NCI-H82 (cell line): ENCODE results near the gene MYBL2.

Experiments used
- DNase-seq: peaks from one replicate; lab custom pipeline; 2025; lab: John Stamatoyannopoulos, UW

Gene MYBL2

DNA sequence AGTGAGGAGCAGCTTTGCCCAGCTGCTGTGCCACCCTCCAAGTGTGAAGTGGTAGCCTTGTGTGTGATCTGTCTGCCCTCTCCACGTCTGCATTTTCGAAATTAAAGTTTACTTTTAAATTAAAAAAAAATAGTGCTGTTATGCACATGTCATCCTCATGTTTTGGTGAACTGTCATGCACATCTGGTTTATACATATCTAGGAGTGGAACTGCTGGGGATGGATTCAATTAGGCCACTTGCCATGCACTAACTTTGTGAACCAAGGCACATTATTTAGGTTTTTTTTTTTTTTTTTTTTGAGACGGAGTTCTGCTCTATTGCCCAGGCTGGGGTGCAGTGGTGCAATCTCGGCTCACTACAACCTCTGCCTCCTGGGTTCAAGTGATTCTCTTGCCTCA is 56.3 kb downstream of the MYBL2 start:
- DNase-seq = no peak

DNA sequence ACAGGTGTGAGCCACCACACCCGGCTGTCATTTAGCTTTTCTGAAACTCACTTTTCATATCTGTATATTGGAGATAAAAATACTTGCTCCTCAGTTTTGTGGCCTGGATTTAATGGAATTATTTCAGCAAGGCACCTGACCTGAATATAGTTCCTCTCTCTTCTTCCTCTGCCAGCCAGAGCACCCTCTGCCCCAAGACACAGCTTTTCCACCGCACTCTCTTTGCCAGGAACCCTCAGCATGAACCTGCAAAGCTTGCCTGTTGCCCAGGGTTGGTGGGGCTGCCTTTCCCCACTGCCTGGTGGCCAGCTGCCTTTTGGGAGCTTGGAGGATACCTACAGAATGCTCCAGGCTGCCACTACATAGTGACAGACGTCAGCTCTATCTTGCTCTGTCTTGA is 56.8 kb downstream of the MYBL2 start:
- DNase-seq = no peak

DNA sequence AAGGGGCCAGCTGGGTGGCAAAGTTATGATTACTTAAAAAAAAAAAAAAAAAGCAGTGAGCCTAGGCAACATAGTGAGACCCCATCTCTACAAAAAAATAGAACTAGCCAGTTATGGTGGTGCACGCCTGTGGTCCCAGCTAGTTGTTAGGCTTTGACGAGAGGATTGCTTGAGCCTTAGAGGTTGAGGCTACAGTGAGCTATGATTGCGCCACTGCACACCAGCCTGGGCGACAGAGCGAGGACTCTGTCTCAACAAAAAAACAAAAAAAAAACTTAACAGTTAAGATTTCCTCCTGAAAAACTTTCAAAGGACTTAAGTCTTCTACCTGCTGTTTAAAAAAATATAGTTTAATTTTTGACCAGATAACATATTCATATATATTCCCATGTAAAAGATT is 57.5 kb downstream of the MYBL2 start:
- no peak for DNase-seq

DNA sequence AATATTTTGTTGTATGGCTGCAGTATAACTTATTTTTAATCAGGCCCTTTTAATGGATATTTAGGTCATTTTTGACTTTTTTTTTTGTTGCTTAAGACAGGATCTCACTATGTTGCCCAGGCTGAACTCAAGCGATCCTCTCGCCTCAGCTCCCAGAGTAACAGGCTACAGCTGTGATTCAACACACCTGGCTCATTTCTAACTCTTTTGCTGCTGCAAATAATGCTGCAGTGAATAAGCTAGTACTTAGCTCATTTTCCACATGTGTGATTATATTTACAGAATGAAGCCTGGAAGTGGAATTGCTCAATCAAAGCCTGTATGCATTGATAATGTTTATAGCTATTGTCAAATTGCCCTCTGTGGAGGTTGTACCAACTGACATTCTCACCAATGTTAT is 58.8 kb downstream of the MYBL2 start:
- DNase-seq = no peak

DNA sequence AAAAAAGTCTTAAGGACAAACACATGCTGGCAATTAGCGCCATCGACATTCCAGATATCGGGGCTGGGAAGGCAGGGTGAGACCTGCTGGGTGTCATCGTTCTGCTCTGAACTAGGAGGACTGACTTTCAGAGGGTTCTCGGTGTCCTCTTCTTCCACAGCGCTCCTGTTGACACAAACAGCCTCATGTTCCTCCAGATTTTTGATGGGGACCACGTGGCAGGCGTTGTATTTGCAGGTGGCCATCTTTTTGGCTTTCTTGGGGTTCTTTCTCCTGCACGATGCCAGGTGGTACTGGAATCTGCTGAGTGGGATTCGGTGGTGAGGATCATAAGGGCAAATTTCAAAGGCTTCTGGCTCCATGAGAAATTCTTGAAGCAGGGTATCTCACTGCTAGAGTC is 59.4 kb downstream of the MYBL2 start:
- DNase-seq = no peak

DNA sequence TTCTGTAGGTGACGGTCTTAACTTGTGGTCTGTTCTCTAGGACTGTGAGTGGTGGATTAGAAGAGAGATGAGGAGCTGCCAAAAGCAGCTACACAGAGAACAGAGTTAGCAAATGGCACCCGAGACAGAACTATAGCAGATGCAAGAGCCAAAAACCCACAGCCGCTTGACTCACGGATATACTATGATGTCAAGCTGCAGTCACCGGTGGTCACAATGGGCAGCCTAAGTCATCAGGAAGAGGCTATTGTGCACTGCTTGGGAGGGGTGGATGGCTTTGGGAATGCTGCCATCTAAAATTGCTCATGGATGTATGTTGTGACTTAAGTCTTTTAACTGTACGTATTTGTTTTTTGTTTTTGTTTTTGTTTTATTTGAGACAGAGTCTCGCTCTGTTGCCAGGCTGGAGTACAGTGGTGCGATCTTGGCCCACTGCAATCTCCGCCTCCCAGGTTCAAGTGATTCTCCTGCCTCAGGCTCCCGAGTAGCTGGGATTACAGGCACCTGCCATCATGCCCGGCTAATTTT is 60.0 kb downstream of the MYBL2 start, which contains the start of gene GTSF1L:
Gene GTSF1L, minus strand, starts transcription at position 192 of the 528 bp plus-strand sequence. CDS start 308 bp downstream, outside the sequence.
- no peak for DNase-seq

DNA sequence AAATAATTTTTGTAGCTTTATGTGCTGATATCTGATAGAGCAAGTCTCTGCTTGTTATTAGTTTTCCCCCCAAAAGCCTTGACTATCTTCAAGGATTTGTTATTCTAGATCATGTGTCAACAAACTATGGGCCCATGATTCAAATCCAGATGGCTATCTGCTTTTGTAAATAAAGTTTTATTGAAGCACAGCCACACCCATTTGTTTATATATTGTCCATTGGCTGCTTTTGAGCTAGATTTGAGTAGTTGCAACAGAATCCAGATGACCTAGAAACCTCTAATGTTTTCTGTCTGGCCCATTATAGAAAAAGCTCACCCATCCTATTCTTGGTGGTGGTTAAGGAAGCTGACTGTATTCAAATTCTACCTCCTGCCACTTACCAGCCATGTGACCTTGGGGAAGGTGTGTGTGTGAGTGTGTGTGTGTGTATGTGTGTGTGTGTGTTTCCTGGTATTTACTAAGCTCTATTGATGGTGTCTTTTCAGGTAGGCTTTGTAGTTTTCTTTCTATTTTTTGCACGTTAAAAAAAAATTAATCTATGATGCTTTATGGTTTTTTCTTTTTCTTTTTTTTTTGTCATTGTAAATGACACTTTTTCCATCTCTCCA is 61.2 kb downstream of the MYBL2 start:
- DNase-seq = no peak

DNA sequence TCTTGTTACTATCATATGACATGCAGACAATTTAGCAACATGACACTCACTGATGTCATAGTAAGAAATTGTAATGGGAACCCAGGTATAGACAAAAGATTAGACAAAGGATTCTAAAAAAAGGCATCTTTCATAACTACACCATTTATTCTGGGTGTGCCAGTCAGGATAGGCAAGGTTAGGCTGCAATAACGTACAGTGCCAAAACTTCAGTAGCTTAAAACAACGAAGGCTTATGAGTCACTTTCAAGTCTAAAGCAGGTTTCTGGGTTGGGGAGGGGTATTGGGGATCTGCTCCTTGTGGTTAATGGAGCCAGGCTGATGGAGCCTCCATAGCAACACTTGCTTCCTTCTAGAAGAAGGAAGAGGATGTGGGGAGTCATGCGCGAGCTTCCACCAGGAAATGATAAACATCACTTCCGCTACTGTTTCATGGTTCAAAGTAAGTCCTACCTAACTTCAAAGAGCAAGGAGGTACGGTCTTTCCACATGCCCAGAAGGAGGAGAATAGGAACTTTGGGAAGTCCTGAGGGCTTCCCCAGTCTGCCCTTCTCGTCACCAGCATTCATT is 61.9 kb downstream of the MYBL2 start:
- no peak for DNase-seq

DNA sequence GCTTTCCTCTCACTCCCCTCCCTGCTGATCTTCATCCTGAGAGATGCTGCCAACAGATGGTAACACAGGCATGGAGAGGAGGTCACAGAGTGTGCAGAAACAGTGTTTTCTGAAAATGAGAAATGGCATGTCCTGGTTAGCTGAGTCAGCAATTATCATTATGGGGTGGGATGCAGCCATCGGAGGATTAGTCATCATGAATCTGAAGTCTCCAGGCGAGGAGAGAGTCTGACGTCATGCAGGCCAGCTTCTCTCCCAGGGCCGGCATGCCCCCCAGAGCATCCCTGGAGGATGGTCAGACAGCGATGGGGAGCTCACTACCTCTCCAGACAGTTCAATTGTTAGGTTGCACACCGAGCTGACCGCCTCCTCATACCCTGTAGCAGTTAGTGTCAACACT is 64.6 kb downstream of the MYBL2 start:
- DNase-seq = no peak

DNA sequence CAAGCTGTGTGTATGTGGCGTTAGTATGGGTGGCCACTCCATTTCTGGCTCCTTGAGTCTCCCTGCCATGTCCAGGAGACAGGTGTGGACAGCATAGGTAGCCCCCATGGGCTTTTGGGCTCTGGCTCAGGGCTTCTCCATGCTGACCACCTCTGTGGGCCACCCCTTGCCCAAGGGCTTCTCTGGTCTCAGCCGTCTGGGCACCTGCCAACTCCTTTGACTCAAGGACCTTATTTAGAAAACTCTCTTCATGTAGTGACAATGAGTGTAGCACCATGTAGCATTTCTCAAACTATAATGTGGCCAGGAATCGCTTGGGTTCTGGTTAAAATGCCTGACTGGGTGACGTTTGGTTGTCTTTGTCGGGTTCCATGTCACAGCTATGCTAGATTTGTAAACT is 65.0 kb downstream of the MYBL2 start:
- DNase-seq = no peak

DNA sequence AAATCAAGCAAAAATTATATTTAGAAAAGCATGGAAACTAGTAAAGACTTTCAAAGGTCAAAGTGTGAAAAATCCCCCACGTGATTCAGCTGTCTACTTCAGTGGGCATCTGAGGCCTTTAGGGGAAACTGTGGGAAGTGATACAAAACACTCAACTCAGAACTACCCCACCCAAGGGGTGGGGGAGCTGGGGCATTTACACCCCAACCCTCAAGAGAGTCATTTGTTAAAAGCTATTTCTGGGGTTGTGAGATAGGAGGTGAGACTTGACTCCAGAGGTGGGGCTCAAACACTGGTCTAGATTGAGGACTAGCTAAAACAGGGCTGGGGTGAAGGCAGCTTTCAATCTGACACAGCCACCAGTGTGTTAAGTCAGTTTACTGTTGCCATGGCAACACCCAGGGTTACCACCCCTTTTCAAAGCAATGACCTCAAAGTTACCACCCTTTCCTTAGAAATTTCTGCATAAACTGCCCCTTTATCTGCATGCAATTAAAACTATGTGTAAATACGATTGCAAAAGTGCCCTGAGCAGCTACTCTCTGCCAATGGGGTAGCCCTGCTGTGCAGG is 69.8 kb downstream of the MYBL2 start:
- peak; percentile 14 for DNase-seq

DNA sequence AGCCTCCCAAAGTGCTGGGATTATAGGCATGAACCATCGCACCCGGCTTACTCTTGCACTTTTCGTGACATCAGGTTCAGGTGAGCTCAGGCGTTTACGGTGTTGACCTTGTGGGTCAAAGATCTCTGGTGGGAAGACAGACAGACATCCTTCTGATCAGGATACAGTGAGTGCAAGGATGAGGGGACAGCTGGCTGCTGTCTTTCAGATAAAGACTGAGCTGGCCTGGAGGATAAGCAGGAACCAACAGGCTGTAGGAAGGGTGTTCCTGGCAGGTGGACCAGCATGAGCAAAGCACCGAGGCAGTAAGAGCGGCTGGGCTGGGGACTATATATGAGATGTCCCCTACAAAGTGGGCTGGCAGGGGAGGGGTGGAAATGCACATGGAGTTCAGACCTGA is 71.0 kb downstream of the MYBL2 start:
- DNase-seq = no peak

DNA sequence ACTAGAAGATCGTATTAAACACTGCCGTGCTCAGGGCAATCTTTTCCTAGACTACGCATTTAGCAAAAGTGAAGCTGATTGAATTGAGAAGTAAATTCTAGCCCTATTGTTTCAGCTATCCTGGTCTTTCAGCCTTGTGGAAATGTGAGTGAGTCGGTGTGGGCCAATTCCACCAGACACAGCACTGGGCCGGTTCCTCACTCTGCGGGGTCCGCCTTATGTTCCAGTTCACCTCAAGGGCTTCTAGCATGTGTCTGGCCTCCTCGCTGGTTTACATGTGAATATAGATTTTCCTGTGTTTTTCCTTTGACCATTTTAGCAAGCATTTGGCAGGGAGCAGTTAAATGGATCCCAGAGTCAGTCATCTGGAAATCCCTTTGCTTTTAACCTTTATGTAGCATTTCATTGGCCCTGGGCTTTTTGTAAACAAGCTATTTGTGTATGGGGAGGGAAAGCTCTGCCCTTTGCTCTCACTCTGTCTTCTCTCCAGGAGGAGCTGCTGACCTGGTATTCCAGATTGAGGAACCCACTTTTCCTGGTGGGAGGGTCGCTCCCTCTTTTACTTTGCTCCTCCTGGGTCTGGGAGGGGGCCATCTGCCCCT is 72.3 kb downstream of the MYBL2 start:
- DNase-seq = no peak

DNA sequence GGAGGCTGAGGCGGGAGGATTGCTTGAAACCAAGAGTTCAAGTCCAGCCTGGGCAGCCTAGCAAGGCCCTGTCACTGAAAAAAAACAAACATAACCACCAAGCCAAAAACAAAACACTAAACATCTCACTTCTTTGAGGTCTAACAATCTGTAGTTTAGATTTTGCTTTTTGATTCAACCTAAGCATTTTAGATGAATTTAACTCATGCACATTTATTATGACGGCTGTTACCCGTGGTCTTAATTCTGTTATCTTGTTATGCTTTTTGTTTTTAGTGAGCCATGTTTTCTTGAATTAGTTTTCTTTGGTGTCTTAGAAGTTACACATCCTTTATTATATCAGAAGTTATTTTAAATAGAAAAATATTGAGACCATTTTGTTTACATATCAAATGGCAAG is 73.7 kb downstream of the MYBL2 start:
- DNase-seq = no peak

DNA sequence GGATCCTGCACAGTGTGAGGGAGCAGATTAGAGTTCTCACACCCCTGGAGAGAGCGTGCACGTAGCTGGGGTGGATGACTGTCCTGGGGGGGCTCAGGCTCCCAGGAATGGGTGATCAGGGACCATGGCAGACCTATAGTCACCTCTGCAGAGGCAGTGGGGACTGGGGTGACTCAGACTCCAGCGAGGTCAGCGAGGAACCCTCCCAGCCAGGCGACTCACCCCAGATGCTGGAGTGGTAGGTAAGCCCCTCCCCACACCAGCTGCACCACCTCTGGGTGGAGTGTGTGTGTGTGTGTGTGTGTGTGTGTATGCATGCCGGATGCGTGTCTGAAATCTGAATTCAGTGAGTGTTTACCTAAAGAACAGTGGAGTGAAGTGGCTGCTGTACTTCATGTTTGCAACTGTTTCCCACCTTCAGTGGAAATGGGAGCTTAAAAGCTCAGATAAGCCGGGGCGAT is 77.3 kb downstream of the MYBL2 start:
- DNase-seq = no peak

DNA sequence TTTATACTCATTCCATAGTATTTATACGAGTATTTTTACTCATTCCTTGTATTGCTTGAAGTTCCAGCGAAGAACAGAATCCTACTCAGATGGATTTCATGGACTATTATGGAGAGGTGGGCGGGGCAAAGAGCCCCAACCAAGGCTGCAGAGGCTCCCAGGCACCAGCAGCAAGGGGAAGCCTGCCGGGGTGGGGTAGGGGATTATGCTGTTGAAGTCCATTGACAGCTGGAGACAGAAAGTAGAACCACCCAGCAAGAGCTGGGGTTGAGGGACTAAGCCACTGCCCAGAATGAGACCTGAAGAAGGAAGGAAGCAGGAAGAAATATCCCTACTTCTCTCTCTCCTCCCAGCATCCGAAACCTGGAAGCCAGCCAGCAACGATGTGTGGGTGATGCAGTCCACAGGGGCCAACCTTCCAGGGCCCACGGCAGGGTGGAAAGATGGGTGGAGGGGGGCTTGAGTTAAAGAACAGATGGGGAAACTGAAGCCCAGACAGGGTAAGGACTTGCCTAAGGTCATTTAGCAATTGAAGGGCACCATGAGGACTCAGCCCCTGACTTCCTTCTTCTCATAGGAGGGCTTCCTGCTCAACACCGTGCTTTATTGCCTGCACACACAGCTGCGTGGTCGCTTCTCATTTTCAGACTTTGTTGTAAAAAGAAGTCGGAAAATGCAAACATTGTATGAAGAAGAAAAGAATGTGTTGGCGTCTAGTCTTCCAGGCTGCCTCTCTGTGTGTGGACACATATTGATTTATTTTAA is 78.2 kb downstream of the MYBL2 start:
- peak; percentile 82 for DNase-seq

DNA sequence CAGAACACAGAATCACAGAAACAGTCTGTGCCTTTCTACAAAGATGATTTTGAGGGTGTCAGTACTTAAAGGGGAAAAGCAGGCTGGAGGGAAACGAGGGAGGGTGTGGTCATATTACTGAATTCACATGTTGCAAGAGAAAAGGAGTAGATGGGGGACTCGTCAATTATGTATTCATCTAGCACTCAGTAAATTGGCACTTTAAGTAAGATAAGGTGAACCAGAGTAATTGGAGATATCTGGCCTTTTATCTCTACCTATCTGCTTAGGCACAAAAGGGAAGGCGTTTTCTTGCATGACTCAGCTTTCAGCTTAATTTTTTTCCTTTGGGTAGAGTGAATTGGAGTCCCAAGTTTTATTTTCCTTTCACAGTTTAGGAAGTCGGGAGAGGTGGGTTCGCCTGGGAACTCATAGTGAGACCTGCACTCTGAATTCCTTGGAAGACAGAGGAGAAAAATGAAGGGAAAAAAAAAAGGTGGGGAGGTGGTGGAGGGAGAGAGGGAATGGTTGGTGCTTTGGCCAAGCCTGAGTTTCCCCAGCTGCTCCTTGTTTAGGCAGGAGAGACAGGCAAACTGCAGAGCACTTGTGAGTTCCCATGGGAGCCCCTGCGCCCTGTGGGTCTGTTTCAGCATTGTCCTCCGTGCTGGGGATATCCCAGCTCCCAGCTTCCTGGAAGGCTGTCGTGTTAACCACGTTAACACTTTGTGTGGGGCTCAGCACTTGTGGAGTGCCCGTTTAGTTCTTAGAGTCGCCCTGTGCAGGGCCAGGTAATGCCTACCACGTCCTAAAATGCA is 79.6 kb downstream of the MYBL2 start:
- no peak for DNase-seq

DNA sequence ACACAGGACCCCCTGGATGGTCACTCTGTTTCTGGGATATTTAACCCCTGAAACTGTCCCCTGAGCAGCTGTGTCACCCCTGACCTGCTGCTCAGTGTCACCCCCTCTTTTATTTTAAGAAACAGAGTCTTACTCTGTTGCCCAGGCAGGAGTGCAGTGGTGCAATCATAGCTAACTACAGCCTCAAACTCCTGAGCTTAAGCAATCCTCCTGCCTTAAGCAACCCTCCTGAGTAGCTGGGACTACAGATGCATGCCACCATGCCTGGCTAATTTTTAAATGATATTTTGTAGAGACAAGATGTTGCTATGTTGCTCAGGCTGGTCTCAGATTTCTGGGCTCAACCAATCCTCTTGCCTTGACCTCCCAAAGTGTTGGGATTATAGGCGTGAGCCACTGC is 81.4 kb downstream of the MYBL2 start:
- DNase-seq = no peak

DNA sequence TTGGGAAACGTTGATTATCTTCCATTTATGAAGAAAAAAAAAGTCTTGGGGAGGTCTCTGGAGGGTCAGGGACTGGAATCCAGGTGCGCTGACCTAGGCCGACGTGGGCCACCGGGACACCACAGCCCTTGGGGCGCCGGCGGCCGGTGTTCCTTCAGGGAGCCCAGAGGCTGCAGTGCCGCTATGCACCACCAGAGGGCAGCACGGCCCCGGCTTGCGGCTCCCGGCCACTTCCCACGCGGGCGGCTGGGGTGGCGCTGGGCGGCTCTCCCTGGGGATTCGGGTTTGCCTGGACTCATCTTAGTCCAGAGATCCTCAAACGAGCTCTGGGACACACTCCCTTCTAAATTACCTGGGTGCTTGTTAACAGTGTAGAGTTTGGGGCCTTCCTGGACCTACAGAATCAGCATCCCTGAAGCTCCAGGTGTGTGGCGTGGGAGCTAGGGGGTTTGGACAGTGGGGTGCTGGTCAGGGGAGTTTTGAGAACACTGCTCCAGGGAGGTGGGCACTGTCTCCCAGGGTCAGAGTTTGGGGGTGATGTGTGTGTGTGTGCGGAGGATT is 82.9 kb downstream of the MYBL2 start:
- peak; percentile 76 for DNase-seq

DNA sequence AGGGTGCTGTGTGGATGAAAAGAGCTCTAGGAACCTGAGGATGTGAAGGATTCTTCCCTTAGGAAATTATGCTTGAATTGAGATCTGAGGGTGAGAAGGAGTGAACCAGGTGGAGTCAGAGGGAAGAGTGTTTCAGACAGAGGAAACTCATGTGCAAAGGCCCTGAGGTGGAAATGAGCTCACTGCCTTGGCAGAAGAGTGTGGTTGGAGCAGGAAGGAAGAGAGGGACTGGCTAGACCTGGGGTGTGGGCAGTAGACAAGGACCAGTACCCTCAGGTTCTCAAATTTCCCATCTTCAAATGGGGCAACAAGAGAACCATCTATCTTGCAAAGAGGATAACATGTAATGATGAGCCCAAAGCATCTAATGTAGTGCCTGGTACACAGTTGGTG is 83.9 kb downstream of the MYBL2 start:
- no peak for DNase-seq
